Panc1 (cell line): ENCODE data around the gene KCNK10. TPM values are rescaled to one million over a fixed set of nuclear protein-coding genes. Genes with fewer than 3 reads are reported as not detected.

Experiments
- ATAC-seq: fragments of 200-7000 bp; cut with Tn5 transposase; 2 replicates; pipeline ENCODE4 v1.9.1; 2020; ENCODE audit warnings: mild to moderate bottlenecking, moderate library complexity
- BruUV-seq: library from RNA; stranded (reverse); fragments of 400-500 nt; replicated peaks from 2 replicates; lab custom pipeline; 2021; lab: Mats Ljungman, UMichigan
- CTCF ChIA-PET: fragments of 300-600 bp; sonication (Branson Sonifier 250); formaldehyde crosslinking; loops from one replicate; lab custom pipeline; 2022; ENCODE audit warnings: antibody characterized with exemption; lab: Charles Lee
- POLR2A ChIA-PET: fragments of 300-600 bp; sonication (Branson Sonifier 250); formaldehyde crosslinking; loops from one replicate; lab custom pipeline; 2022; ENCODE audit warnings: antibody characterized with exemption; lab: Charles Lee
- DNase-seq: peaks from one replicate; pipeline ENCODE4 v3.0.0-alpha.2; 2010; ENCODE audit warnings: low read depth, low spot score
- H3K27ac ChIP-seq: 2 replicates; pipeline ENCODE4 v1.5.1; 2011; ENCODE audit warnings: mild to moderate bottlenecking, low read length, inconsistent platforms
- H3K27me3 ChIP-seq: fragments of 200-500 bp; sonication (Bioruptor generic); 2 replicates; pipeline ENCODE4 v1.6.0; 2014; ENCODE audit warnings: low read length, inconsistent platforms; ENCODE audit not compliant: control insufficient read depth, insufficient read depth
- H3K36me3 ChIP-seq: fragments of 200-500 bp; sonication (Bioruptor generic); 2 replicates; pipeline ENCODE4 v1.5.1; 2014; ENCODE audit warnings: inconsistent platforms, mild to moderate bottlenecking, low read length, moderate library complexity; ENCODE audit not compliant: control insufficient read depth, insufficient read depth
- H3K4me1 ChIP-seq: 2 replicates; pipeline ENCODE4 v1.5.1; 2011; ENCODE audit warnings: inconsistent platforms, mild to moderate bottlenecking, low read length, moderate library complexity; ENCODE audit not compliant: control insufficient read depth, insufficient read depth
- H3K4me3 ChIP-seq, 2 experiments: 2 replicates each; pipeline ENCODE4 v1.5.1; 2011 to 2012; ENCODE audit warnings: low read depth in 2 of 2, low read length in 2 of 2, mild to moderate bottlenecking in 2 of 2, inconsistent platforms in 1 of 2, moderate library complexity in 1 of 2
- H3K9me3 ChIP-seq: fragments of 200-500 bp; sonication (Bioruptor generic); 2 replicates; pipeline ENCODE4 v1.5.1; 2014; ENCODE audit warnings: low read depth, mild to moderate bottlenecking, inconsistent platforms, low read length, moderate library complexity; ENCODE audit not compliant: control insufficient read depth, insufficient read depth
- POLR2AphosphoS5 ChIP-seq: IDR thresholded peaks from 2 replicates; pipeline ENCODE4 v1.6.1; 2012; ENCODE audit warnings: mild to moderate bottlenecking, low read depth, low read length, moderate library complexity
- SIN3A ChIP-seq: IDR thresholded peaks from 2 replicates; pipeline ENCODE4 v1.6.1; 2012; ENCODE audit warnings: low read depth, mild to moderate bottlenecking, low read length, moderate library complexity, borderline replicate concordance; ENCODE audit not compliant: insufficient read depth
- TCF7L2 ChIP-seq: IDR thresholded peaks from 2 replicates; pipeline ENCODE4 v1.6.1; 2011; ENCODE audit warnings: mild to moderate bottlenecking, low read depth, low read length, inconsistent platforms
- in situ Hi-C: cut with HindIII; loops from 2 replicates; pipeline ENCODE4 v1.10.0; 2016; ENCODE audit warnings: low sequenced_read_pairs, low pct_unique_long_range_greater_than_20kb
- intact Hi-C: fragments of 100-400 bp; cut with micrococcal nuclease; formaldehyde crosslinking; loops from one replicate; pipeline ENCODE4 v1.10.0; 2022; ENCODE audit not compliant: unreplicated experiment
- total RNA-seq: library from RNA; stranded (reverse); gene quantifications from one replicate; pipeline ENCODE4 v1.2.1, GENCODE V29; 2021; ENCODE audit not compliant: unreplicated experiment
- TF ChIP-seq, protein P1 (sequence below), 2 experiments: IDR thresholded peaks; 2 replicates each; pipeline ENCODE4 v1.6.1; 2011 to 2012; ENCODE audit warnings: low read depth in 2 of 2, control low read depth in 1 of 2, low read length in 1 of 2, mild to moderate bottlenecking in 1 of 2, moderate library complexity in 1 of 2; ENCODE audit not compliant: insufficient read depth in 1 of 2
- TF ChIP-seq, protein P2 (sequence below): fragments of 450-650 bp; IDR thresholded peaks from 2 replicates; pipeline ENCODE4 v1.5.1; 2017; ENCODE audit warnings: mild to moderate bottlenecking

The KCNK10 gene
- total RNA-seq, 1 experiment from 2014 or later: 0.28 TPM

DNA sequence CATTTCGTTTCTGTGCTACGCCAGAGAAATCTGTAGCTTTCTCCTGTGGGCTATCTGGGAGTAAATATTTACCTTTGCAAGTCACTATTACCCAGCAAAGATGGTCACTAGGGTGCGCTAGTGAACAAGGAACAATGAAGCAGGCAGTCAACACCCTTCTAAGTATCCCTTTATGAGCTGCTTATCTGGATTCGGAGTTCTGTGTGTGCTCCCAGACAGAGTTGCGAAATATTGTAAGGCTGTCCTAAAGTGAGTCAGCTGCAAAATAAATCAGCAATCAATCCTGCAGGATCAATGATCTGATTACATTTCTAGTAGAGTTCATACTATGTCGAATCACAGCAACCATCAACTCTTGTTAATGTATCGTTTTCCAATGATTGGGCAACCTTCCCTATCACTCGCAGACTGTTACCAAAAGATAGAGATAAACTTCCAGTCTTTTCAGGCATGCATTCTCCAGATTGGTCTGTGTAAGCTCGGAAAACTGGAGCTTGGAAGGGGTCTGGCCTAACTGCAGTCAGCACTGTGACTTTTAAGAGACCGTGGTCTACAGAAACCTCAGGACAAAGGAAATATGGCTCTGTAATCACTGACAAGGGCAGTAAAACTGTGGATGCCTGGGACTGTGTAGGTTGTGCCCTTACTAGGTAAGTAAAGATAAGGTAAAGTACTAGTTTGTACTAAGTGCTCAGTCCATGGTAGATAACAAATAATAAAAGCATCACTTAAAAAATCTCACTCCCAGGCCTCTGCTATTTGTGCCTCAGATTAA is 133.5 kb downstream of the KCNK10 start:
- TF ChIP-seq, protein P1, sequence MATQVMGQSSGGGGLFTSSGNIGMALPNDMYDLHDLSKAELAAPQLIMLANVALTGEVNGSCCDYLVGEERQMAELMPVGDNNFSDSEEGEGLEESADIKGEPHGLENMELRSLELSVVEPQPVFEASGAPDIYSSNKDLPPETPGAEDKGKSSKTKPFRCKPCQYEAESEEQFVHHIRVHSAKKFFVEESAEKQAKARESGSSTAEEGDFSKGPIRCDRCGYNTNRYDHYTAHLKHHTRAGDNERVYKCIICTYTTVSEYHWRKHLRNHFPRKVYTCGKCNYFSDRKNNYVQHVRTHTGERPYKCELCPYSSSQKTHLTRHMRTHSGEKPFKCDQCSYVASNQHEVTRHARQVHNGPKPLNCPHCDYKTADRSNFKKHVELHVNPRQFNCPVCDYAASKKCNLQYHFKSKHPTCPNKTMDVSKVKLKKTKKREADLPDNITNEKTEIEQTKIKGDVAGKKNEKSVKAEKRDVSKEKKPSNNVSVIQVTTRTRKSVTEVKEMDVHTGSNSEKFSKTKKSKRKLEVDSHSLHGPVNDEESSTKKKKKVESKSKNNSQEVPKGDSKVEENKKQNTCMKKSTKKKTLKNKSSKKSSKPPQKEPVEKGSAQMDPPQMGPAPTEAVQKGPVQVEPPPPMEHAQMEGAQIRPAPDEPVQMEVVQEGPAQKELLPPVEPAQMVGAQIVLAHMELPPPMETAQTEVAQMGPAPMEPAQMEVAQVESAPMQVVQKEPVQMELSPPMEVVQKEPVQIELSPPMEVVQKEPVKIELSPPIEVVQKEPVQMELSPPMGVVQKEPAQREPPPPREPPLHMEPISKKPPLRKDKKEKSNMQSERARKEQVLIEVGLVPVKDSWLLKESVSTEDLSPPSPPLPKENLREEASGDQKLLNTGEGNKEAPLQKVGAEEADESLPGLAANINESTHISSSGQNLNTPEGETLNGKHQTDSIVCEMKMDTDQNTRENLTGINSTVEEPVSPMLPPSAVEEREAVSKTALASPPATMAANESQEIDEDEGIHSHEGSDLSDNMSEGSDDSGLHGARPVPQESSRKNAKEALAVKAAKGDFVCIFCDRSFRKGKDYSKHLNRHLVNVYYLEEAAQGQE (IDR thresholded peaks at IDR 0.05; ENCODE audit: insufficient read depth in 1 of 2, low read depth in 2 of 2, low read length in 1 of 2): no peak
- TF ChIP-seq, protein P2, sequence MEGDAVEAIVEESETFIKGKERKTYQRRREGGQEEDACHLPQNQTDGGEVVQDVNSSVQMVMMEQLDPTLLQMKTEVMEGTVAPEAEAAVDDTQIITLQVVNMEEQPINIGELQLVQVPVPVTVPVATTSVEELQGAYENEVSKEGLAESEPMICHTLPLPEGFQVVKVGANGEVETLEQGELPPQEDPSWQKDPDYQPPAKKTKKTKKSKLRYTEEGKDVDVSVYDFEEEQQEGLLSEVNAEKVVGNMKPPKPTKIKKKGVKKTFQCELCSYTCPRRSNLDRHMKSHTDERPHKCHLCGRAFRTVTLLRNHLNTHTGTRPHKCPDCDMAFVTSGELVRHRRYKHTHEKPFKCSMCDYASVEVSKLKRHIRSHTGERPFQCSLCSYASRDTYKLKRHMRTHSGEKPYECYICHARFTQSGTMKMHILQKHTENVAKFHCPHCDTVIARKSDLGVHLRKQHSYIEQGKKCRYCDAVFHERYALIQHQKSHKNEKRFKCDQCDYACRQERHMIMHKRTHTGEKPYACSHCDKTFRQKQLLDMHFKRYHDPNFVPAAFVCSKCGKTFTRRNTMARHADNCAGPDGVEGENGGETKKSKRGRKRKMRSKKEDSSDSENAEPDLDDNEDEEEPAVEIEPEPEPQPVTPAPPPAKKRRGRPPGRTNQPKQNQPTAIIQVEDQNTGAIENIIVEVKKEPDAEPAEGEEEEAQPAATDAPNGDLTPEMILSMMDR: peak; percentile 76
- in situ Hi-C loops (no loop called here), intact Hi-C loops (loop anchor here (5.0 to 10.0 kb wide), 3 partner anchors 193 to 248 kb away; no protein-coding TSS in a partner anchor)
- ChIA-PET CTCF (interaction anchor here (0.6 to 1.6 kb wide), 9 partner anchors 13 to 1022 kb away, joined by 3 to 21 read pairs (median 4); no protein-coding TSS in a partner anchor), POLR2A (no interaction called here)
- Histone ChIP-seq H3K4me1 (0 out of 2 replicates have a peak, but pooled peaks cover 2% of the 10 kb centered on the region), H3K27me3 (peaks cover 6% of the 10 kb centered on the region; the same call in 1 of the 2 replicates), H3K36me3 (no peaks in the 10 kb centered on the region), H3K9me3 (no peaks in the 10 kb centered on the region), H3K4me3 (peak overlapping the region in 1 of 2 experiments; percentile 39; a peak in 2 of 4 replicates), H3K27ac (no peak overlapping the region)
- BruUV-seq: no TSS peak
- peak; percentile 96 for ATAC-seq
- peak; percentile 65 for DNase-seq

DNA sequence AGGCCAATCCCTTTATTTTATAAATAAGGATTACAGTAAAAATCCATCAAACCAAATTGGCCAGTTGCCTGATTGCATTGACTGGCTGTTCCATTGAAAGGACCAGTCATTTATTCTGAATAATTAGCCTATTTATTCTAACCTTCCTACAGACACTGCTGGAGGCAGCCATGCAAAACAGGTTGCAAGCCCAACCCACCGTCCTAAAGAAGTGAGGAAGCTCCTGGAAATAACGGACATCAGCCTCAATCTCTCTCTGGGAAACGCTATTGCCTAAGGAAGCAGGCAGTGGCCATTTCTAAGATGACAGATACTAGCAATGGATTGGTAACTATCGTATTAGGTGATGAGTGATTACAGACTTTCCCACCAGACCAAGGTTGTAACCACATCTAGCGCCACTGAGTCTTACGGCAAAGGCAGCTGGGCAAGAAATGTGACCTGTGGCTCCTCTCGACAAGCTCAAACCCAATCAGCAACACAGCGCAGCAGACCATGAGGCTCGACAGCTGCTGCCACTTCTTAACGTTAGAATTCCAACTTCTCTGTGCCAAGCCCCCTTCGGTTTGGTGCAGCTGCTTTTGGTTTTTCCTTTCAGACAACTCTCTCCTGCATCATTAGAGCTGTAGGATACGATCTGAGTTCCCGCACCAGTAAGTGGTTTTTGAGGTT is 134.2 kb downstream of the KCNK10 start:
- in situ Hi-C loops: no loop called here

More for the DNA sequence above, 134.2 kb downstream of the KCNK10 start:
- BruUV-seq: no TSS peak
- no peaks in the 10 kb centered on the region for H3K9me3 ChIP-seq
- ATAC-seq (no peak; the same call in 1 of the 2 replicates), DNase-seq (no peak)
- H3K4me1 ChIP-seq: 0 out of 2 replicates have a peak, but pooled peaks cover 2% of the 10 kb centered on the region
- H3K36me3 ChIP-seq: no peaks in the 10 kb centered on the region
- peak overlapping the region in 1 of 2 experiments; percentile 39; a peak in 2 of 4 replicates for H3K4me3 ChIP-seq
- peaks cover 3% of the 10 kb centered on the region; the same call in 1 of the 2 replicates for H3K27me3 ChIP-seq
- TF ChIP-seq TCF7L2 (no peak), SIN3A (no peak), POLR2AphosphoS5 (no peak)
- TF ChIP-seq, protein P1 (IDR thresholded peaks at IDR 0.05; ENCODE audit: insufficient read depth in 1 of 2, low read depth in 2 of 2, low read length in 1 of 2): no peak
- TF ChIP-seq, protein P2: no peak
- intact Hi-C loops: loop anchor here (5.0 to 10.0 kb wide), 3 partner anchors 193 to 248 kb away; no protein-coding TSS in a partner anchor
- ChIA-PET POLR2A (no interaction called here), CTCF (interaction anchor here (0.6 to 1.6 kb wide), 9 partner anchors 14 to 1022 kb away, joined by 3 to 21 read pairs (median 4); no protein-coding TSS in a partner anchor)
- H3K27ac ChIP-seq: no peak overlapping the region
